Right lobe of liver (tissue), 6 donors: ENCODE measurements around the gene CLMP. TPM values are rescaled to one million over a fixed set of nuclear protein-coding genes. Genes with fewer than 3 reads are reported as not detected.

Experiments
- ATAC-seq, 4 donors: fragments of 200-7000 bp; cut with Tn5 transposase; one replicate each; pipeline ENCODE4 v1.9.1; 2020; ENCODE audit warnings: mild to moderate bottlenecking in 4 of 4, moderate library complexity in 4 of 4
- DNase-seq, 3 donors: peaks; one replicate each; pipeline ENCODE4 v3.0.0-alpha.2; 2020
- H3K27ac ChIP-seq, 3 donors: fragments of 200-600 bp; one replicate each; pipeline ENCODE4 v1.8.0; 2022
- H3K27me3 ChIP-seq, 2 donors: fragments of 200-600 bp; one replicate each; pipeline ENCODE4 v1.8.0; 2022
- H3K36me3 ChIP-seq, 4 donors: fragments of 200-600 bp; sonication (generic) in 1 of 4; one replicate each; pipeline versions ENCODE4 v1.5.1 to v1.8.0; 2017 to 2022; ENCODE audit warnings: control low read depth in 1 of 4
- H3K4me1 ChIP-seq, 4 donors: fragments of 200-600 bp; sonication (generic) in 1 of 4; one replicate each; pipeline versions ENCODE4 v1.5.1 to v1.8.0; 2017 to 2022; ENCODE audit warnings: control low read depth in 1 of 4
- H3K4me3 ChIP-seq, 3 donors: fragments of 200-600 bp; one replicate each; pipeline ENCODE4 v1.8.0; 2022
- H3K9me3 ChIP-seq, 4 donors: fragments of 200-600 bp; sonication (generic) in 1 of 4; one replicate each; pipeline versions ENCODE4 v1.5.1 to v1.8.0; 2017 to 2022; ENCODE audit warnings: control low read depth in 1 of 4
- POLR2A ChIP-seq: fragments of 450-650 bp; IDR thresholded peaks from one replicate; pipeline ENCODE4 v1.6.1; 2017; ENCODE audit warnings: antibody characterized with exemption, mild to moderate bottlenecking
- WGBS: methylation state at CpG from one replicate; pipeline ENCODE4 v1.1.6; 2018; ENCODE audit warnings: low coverage, low lambda C conversion rate; ENCODE audit not compliant: insufficient coverage; ENCODE audit errors: missing lambda C conversion rate; 5-methylcytosine and 5-hydroxymethylcytosine counted together
- intact Hi-C, 2 donors: fragments of 100-400 bp; cut with DNase I; formaldehyde crosslinking; loops; one replicate each; pipeline versions ENCODE4 v1.11.2 to v1.14.1; 2022
- total RNA-seq, 6 experiments: library from RNA; depleted of rRNA in 2 of 6; stranded (reverse); fragments of >200 nt in 2 of 6; fragmentation: NEBNext Ultra II Directional in 3 of 6; extraction: Animal tissue kit (Norgen Biotek cat#: 25700) in 3 of 6; gene quantifications; one replicate each; pipeline versions ENCODE4 v1.1.0 to v1.2.4, GENCODE V29; 2016 to 2023
- TF ChIP-seq, protein P1 (sequence below), 4 donors: fragments of 200-600 bp in 3 of 4; fragments of 450-650 bp in 1 of 4; IDR thresholded peaks; one replicate each; pipeline versions ENCODE4 v1.5.1 to v1.8.0; 2016 to 2022; ENCODE audit warnings: antibody characterized with exemption in 4 of 4, mild to moderate bottlenecking in 2 of 4
- donor health status: DM: no; HTN: yes; CAD: no.
- donor health status: DM: no; HTN: no; CAD: no.
- donor health status: DM: no; HTN: no; CAD: no.
- donor health status: DM: no; HTN: yes; CAD: no.
- donor health status: DM: no; HTN: yes; CAD: no.

CLMP gene
- total RNA-seq, 6 experiments from 2014 or later: 0.17 to 1.2 (median 0.51) TPM

DNA sequence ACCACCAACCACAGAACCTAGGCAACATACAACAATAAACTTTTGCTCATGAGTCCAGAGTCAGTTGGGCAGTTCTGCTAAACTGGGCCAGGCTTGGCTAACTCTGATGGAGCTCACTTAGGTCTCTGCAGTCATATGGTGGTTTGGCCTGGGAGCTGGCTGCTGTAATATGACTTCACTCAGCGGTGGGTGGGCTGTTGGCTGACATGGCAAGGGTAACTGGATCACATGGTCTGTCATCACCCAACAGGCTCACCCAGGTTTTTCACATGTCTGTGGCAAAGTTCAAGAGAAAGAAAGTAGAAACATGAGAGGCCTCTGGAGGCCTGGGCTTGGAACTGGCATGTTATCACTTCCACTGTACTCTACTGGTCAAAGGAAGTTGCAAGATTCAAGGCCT lies 43.2 kb upstream of the CLMP start:
- Histone ChIP-seq H3K36me3 (no peaks in the 10 kb centered on the region), H3K27me3 (no peaks in the 10 kb centered on the region), H3K4me1 (no peaks in the 10 kb centered on the region), H3K4me3 (no peak overlapping the region), H3K27ac (no peak overlapping the region), H3K9me3 (no peaks in the 10 kb centered on the region)
- WGBS: no CpG with 5 or more reads among the region's 1 CpG
- intact Hi-C loops: no loop called here
- ATAC-seq (peak in 1 of 4 donors; percentile 25), DNase-seq (no peak)
- TF ChIP-seq POLR2A: no peak
- TF ChIP-seq, protein P1, sequence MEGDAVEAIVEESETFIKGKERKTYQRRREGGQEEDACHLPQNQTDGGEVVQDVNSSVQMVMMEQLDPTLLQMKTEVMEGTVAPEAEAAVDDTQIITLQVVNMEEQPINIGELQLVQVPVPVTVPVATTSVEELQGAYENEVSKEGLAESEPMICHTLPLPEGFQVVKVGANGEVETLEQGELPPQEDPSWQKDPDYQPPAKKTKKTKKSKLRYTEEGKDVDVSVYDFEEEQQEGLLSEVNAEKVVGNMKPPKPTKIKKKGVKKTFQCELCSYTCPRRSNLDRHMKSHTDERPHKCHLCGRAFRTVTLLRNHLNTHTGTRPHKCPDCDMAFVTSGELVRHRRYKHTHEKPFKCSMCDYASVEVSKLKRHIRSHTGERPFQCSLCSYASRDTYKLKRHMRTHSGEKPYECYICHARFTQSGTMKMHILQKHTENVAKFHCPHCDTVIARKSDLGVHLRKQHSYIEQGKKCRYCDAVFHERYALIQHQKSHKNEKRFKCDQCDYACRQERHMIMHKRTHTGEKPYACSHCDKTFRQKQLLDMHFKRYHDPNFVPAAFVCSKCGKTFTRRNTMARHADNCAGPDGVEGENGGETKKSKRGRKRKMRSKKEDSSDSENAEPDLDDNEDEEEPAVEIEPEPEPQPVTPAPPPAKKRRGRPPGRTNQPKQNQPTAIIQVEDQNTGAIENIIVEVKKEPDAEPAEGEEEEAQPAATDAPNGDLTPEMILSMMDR (IDR thresholded peaks at IDR 0.05): no peak

DNA sequence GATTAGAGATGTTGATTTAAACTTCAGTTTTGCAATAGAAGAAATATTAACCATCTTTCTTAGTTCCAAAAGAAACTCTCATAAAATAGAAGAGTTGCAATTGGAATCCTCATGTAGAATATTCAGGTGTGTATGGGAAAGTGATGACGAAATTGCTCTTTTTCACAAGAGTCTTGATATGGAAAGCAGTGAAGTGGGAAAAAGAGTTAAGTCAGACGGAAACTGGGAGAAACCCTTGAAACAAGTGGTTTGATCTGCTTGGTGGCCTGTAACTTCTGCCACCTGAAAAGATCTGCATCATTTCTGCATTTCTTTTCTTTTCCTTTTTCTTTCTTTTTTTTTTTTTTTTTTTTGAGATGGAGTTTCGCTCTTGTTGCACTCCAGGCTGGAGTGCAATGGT lies 41.8 kb upstream of the CLMP start:
- Histone ChIP-seq H3K4me1 (no peaks in the 10 kb centered on the region), H3K36me3 (no peaks in the 10 kb centered on the region), H3K4me3 (no peak overlapping the region), H3K27me3 (no peaks in the 10 kb centered on the region), H3K9me3 (no peaks in the 10 kb centered on the region), H3K27ac (no peak overlapping the region)
- DNase-seq: no peak
- ATAC-seq: no peak
- TF ChIP-seq, protein P1 (IDR thresholded peaks at IDR 0.05): no peak
- no peak for TF ChIP-seq POLR2A
- 83% methylated on average over 3 of the region's 3 CpGs for WGBS
- intact Hi-C loops: no loop called here

DNA sequence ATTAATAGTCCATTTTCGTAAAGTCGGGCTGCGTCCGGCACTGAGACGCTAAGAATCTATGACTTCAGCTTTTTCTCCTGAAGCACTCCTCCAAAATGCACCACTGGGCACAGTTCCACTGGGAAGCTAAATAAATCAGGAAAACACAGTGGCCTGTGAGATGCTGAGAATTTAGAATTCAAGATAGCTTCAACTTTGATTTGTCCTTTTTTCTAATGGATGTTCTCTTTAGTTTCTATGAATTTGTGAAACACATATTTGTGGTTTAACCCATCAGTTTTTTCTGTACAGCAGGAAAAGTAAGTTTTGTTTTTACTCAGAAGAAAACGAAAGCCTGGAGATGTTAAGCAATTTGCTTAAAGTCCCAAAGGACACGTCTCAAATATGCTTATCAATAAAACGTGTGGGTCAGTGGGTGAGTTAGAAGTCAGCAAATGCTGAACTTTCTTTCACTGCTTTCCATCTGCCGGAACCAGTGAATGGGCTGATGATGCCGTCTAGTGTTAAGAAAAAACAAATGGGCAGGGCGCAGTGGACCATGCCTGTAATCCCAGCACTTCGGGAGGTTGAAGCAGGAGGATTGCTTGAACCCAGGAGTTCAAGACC lies 40.7 kb upstream of the CLMP start:
- Histone ChIP-seq H3K9me3 (no peaks in the 10 kb centered on the region), H3K4me1 (no peaks in the 10 kb centered on the region), H3K27me3 (no peaks in the 10 kb centered on the region), H3K36me3 (no peaks in the 10 kb centered on the region), H3K27ac (no peak overlapping the region), H3K4me3 (no peak overlapping the region)
- intact Hi-C loops: no loop called here
- TF ChIP-seq, protein P1 (IDR thresholded peaks at IDR 0.05): no peak
- no peak for TF ChIP-seq POLR2A
- ATAC-seq: no peak
- WGBS: 69% methylated on average over 12 of the region's 12 CpGs
- no peak for DNase-seq

DNA sequence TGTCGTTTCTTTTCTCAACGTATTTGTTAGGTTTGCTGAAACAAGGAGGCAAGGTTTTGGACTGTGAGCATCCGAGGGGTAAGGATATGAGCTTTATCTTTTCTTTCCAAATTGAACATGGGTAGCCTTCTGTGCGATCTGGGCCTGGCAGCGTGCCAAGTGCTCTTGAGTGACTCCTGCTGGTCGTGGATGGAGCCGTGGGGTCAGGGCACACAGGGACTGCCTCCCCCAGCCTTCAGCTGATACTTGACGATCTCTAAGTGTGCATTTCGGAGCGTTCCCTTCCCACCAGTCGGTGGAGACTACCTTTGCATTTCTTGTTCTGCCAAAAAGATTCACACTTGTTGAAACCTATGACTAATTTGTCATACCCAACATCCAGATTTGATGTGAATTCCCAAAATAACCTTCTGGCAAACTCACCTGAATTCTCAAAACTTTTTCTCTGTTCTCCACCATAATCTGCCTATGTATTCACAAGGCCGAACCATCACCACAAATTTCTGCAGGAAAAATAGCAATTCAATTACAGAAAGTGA lies 40.1 kb upstream of the CLMP start:
- WGBS: 68% methylated on average over 8 of the region's 12 CpGs
- TF ChIP-seq, protein P1 (IDR thresholded peaks at IDR 0.05): peak in 2 of 4 donors; percentile 27 to 31
- TF ChIP-seq POLR2A: no peak
- no peak overlapping the region for H3K4me3 ChIP-seq
- H3K27ac ChIP-seq: no peak overlapping the region
- intact Hi-C loops: no loop called here
- H3K4me1 ChIP-seq: no peaks in the 10 kb centered on the region
- H3K9me3 ChIP-seq: no peaks in the 10 kb centered on the region
- no peaks in the 10 kb centered on the region for H3K36me3 ChIP-seq
- peak in 1 of 3 donors; percentile 28 for DNase-seq
- no peaks in the 10 kb centered on the region for H3K27me3 ChIP-seq
- ATAC-seq: no peak
